Lower leg skin (tissue), 4 donors: ENCODE results near the gene XYLB. TPM values are rescaled to one million over a fixed set of nuclear protein-coding genes. Genes with fewer than 3 reads are reported as not detected.

ENCODE experiments used
- DNase-seq, 2 donors: peaks; one replicate each; pipeline ENCODE4 v3.0.0-alpha.2; 2019; ENCODE audit warnings: low spot score in 2 of 2
- H3K4me3 ChIP-seq: fragments of 200-600 bp; sonication (generic); 2 replicates; pipeline ENCODE4 v1.5.1; 2017; ENCODE audit warnings: mild to moderate bottlenecking, low read depth; ENCODE audit not compliant: poor library complexity, severe bottlenecking
- POLR2A ChIP-seq, 2 donors: fragments of 450-650 bp; IDR thresholded peaks; one replicate each; pipeline ENCODE4 v1.6.1; 2016 to 2017; ENCODE audit warnings: antibody characterized with exemption in 2 of 2, mild to moderate bottlenecking in 1 of 2, moderate library complexity in 1 of 2
- WGBS, 2 donors: methylation state at CpG; one replicate each; pipeline ENCODE4 v1.1.5; 2018; 5-methylcytosine and 5-hydroxymethylcytosine counted together
- intact Hi-C: fragments of 100-400 bp; cut with DNase I; formaldehyde crosslinking; loops from one replicate; pipeline ENCODE4 v1.15.0; 2023; ENCODE audit warnings: low total_unique reads
- total RNA-seq, 4 donors: library from RNA; depleted of rRNA; stranded (reverse); fragments of >200 nt; gene quantifications; one replicate each; pipeline ENCODE4 v1.1.0, GENCODE V29; 2016
- TF ChIP-seq, protein P1 (sequence below), 3 donors: fragments of 450-650 bp; IDR thresholded peaks; one replicate each; pipeline ENCODE4 v1.5.1; 2016; ENCODE audit warnings: antibody characterized with exemption in 3 of 3, mild to moderate bottlenecking in 3 of 3, moderate library complexity in 2 of 3

XYLB gene
- total RNA-seq, 4 donors from 2014 or later: 1.1 to 2.6 (median 2.1) TPM

DNA sequence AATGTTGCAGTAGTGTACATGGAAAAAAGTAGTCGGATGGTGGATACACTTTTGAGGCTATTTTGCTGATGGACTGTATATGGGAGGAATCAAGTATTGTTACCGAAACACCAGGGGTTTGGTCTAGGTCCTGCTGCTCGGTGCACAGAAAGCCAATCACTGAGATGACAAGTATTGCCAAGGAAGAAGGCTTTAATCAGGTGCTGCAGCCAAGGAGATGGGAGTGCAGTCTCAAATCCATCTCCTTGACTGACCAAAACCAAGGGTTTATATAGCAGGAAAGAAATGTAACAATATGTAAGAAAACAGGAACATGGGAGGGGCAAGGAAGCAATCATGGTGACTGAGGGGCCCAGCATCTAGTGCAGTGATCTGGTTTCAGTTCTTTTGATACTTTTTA is 104.3 kb downstream of the XYLB start:
- no peak for DNase-seq
- H3K4me3 ChIP-seq: no peak overlapping the region
- TF ChIP-seq, protein P1, sequence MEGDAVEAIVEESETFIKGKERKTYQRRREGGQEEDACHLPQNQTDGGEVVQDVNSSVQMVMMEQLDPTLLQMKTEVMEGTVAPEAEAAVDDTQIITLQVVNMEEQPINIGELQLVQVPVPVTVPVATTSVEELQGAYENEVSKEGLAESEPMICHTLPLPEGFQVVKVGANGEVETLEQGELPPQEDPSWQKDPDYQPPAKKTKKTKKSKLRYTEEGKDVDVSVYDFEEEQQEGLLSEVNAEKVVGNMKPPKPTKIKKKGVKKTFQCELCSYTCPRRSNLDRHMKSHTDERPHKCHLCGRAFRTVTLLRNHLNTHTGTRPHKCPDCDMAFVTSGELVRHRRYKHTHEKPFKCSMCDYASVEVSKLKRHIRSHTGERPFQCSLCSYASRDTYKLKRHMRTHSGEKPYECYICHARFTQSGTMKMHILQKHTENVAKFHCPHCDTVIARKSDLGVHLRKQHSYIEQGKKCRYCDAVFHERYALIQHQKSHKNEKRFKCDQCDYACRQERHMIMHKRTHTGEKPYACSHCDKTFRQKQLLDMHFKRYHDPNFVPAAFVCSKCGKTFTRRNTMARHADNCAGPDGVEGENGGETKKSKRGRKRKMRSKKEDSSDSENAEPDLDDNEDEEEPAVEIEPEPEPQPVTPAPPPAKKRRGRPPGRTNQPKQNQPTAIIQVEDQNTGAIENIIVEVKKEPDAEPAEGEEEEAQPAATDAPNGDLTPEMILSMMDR (IDR thresholded peaks at IDR 0.05): no peak
- TF ChIP-seq POLR2A (IDR thresholded peaks at IDR 0.05): no peak
- 96 to 99% methylated on average over 3 of the region's 3 CpGs for WGBS, 2 donors
- intact Hi-C loops: no loop called here

DNA sequence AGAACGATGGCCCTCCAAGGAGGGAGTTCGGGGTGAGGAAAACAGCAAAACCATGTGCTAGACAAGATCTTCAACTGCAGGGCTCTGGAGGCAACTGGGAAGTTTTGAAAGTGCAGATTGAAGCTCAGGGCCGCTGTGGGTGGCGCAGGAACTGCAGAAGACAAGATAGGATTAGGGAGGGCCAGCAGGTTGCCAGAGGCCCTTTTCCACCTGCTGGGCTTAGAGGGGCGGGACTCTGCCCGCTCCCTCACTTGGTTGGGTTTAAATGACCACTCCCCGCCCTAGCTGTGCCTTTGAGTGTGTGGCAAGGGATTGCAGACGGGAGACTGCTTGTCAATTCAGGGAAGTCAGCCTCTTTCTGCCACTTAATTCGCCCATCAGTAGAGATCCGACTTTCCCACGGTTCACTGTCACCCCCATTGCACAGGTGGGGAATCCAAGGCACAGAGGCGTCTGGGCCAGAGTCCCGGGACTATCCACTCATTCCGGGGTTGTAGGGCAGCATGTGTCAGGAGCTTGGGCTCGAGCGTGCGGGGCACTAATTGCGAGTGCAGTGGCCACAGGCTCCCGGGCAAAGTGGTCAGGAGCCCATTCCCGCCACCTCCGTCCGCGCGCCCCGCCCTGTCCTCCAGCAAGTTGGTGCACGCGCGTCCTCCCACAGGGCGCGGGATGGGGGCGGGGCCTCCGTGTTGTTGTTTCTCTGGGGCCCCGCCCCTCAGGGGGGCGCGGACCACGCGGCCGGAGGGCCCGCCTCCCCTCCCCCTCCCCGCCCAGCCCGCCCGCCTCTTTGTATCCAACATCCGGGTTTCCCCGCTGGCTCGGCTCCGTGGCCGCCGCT is 106.7 kb downstream of the XYLB start, which contains the start of gene ACVR2B:
Gene ACVR2B, plus strand, starts transcription at position 816 of the 838 bp plus-strand sequence. CDS start 433 bp downstream, outside the sequence.
- peak; percentile 86 to 97 for DNase-seq
- WGBS, 2 donors: 8 to 9% methylated on average over 30 to 33 of the region's 48 CpGs
- intact Hi-C loops: no loop called here
- TF ChIP-seq, protein P1 (IDR thresholded peaks at IDR 0.05): no peak
- no peak for TF ChIP-seq POLR2A (IDR thresholded peaks at IDR 0.05)
- peak within 1 kb of the TSS; percentile 62 for H3K4me3 ChIP-seq

DNA sequence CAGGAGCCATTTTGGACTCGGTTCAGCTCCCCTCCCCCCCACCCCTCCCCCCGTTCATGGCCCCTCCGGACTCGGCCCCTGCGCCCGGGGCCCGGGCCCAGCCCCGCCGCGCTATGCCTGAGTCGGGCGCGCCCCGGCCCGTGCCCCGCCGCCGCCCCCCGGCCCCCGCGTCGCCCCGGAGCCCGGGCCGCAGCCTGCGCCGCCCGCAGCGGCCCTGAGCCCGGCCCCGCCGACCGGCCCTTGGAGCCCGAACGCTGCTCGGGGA is 107.3 kb downstream of the XYLB start:
- peak overlapping the region; percentile 62 for H3K4me3 ChIP-seq
- intact Hi-C loops: no loop called here
- no peak for DNase-seq
- 0% methylated on average over 1 of the region's 36 CpGs for WGBS, 2 donors
- no peak for TF ChIP-seq POLR2A (IDR thresholded peaks at IDR 0.05)
- TF ChIP-seq, protein P1 (IDR thresholded peaks at IDR 0.05): no peak

DNA sequence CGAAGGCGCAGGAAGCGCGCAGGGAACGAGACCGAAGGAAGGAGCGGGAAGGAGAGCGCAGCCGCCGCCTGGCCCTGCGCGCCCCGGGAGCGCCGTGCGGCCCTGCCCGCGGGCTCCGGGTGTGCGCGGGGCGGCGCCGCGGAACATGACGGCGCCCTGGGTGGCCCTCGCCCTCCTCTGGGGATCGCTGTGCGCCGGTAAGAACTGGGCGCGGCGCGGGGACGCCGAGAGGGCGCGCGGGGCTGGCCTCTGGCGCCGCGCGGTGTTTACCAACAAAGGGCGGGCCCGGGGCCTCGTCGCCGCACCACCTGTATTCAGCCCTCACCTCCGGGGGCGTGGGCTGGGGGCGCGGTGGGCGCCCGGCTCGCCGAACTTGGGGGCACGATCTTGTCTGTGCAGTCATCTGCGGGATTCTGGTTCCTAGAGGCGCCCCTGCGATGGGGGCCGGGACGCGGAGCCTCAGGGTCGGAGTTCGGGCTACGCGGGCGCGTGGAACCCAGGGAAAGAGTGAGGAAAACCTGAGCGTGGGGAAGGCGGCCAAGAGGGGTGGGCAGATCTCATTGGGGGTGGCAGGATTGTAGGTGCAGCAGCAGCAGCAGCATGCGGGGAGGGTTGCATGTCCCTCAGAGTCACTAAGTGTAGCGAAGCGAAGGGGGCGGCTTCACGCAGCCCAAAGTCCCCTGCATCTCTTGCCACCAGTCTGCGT is 107.7 kb downstream of the XYLB start:
- TF ChIP-seq POLR2A (IDR thresholded peaks at IDR 0.05): no peak
- TF ChIP-seq, protein P1 (IDR thresholded peaks at IDR 0.05): no peak
- peak in 1 of 2 donors; percentile 92 for DNase-seq
- 1 to 2% methylated on average over 32 to 64 of the region's 78 CpGs for WGBS, 2 donors
- intact Hi-C loops: no loop called here
- peak overlapping the region; percentile 62 for H3K4me3 ChIP-seq

DNA sequence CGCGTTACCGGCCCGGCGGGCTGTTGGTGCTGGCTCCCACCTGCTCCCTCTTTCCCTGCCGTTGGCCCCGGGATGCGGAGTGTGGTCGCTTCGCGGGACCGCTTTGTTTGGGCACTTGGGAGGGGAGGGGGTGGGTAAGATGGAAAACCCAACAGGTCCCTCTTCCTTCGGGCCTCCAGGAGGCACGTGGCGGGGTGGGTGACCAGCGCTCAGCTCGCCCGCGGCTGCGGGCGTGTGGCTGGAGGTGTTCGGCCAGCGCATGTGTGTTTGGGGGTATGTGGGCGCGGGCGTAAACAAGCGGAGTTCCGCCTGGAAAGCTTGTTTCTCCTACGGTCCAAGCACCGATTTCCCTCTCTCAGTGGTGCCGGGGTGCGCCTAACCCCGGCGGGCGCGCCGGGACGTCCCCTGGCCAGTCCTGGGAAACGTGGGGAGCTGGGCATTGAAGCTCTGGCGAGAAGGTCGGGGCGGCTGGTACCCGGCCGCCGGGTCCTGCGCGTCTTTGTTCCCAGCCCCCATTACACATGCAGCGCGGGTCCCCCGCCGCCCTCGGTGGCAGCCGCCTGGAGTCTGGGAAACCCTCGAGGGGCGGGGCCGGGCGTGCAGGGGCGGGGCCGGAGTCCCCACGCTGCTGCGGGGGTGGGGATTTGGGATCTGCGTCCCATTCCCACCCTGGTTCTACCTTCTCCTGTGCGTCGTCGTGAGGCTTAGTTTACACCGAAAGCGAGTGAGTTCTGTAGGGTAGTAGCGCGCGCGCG is 108.5 kb downstream of the XYLB start:
- H3K4me3 ChIP-seq: peak overlapping the region; percentile 62
- intact Hi-C loops: no loop called here
- 0% methylated on average over 34 to 56 of the region's 72 CpGs for WGBS, 2 donors
- TF ChIP-seq POLR2A (IDR thresholded peaks at IDR 0.05): no peak
- TF ChIP-seq, protein P1 (IDR thresholded peaks at IDR 0.05): no peak
- DNase-seq: peak; percentile 59 to 94
